ENCODE results near the gene PRXL2C.

GRCh38 chr9:96604004-96604319 lies 51.2 kb downstream of the PRXL2C start:
- TF ChIP-seq ATF3 (CRISPR knock-in tag; IDR thresholded peaks at IDR 0.05) (no peak), ZNF766 (CRISPR knock-in tag; IDR thresholded peaks at IDR 0.05; ENCODE audit: borderline replicate concordance) (no peak), PBX3 (CRISPR knock-in tag; IDR thresholded peaks at IDR 0.05; ENCODE audit: borderline replicate concordance) (no peak), ZMAT5 (CRISPR knock-in tag; IDR thresholded peaks at IDR 0.05; ENCODE audit: borderline replicate concordance, low read depth) (no peak), SUZ12 (IDR thresholded peaks at IDR 0.05; ENCODE audit: low read depth, low read length) (no peak), POLR2AphosphoS5 (IDR thresholded peaks at IDR 0.05; ENCODE audit: low read depth, low read length) (no peak), ZNF280D (CRISPR knock-in tag; IDR thresholded peaks at IDR 0.05) (no peak), HOMEZ (CRISPR knock-in tag; IDR thresholded peaks at IDR 0.05; ENCODE audit: low read depth) (no peak)
